H1 (cell line): ENCODE data around the gene SPRN. TPM values are rescaled to one million over a fixed set of nuclear protein-coding genes. Genes with fewer than 3 reads are reported as not detected.

Experiments
- CTCF ChIA-PET: fragments of 300-600 bp; sonication (Branson Sonifier 250); formaldehyde crosslinking; loops from one replicate; lab custom pipeline; 2021; ENCODE audit not compliant: partially characterized antibody; lab: Charles Lee
- POLR2A ChIA-PET: fragments of 300-600 bp; sonication (Branson Sonifier 250); formaldehyde crosslinking; loops from one replicate; lab custom pipeline; 2021; ENCODE audit warnings: inconsistent platforms; ENCODE audit not compliant: partially characterized antibody; lab: Charles Lee
- DNase-seq, 2 experiments: peaks; one replicate each; pipeline versions ENCODE4 v3.0.0 to v3.0.0-alpha.2; 2010 to 2022; ENCODE audit warnings: low spot score in 2 of 2, low read depth in 1 of 2, mixed read lengths in 1 of 2
- FAIRE-seq: peaks from 2 replicates; lab custom pipeline; 2011; peaks lifted over from hg19 to GRCh38; lab: Jason Lieb, UNC
- H2AFZ ChIP-seq: 2 replicates; pipeline ENCODE4 v1.8.1; 2012; ENCODE audit warnings: low read length, inconsistent platforms
- H2AK5ac ChIP-seq: 2 replicates; pipeline ENCODE4 v1.6.1; 2013; ENCODE audit warnings: low read depth, low read length
- H2BK120ac ChIP-seq: replicated peaks from 2 replicates; pipeline ENCODE3; 2013; ENCODE audit warnings: low read depth, low read length, inconsistent platforms
- H2BK12ac ChIP-seq: 2 replicates; pipeline ENCODE4 v1.6.1; 2013; ENCODE audit warnings: low read depth, low read length
- H2BK15ac ChIP-seq: 2 replicates; pipeline ENCODE4 v1.6.1; 2013; ENCODE audit warnings: low read length
- H2BK20ac ChIP-seq: 2 replicates; pipeline ENCODE4 v1.6.1; 2013; ENCODE audit warnings: low read length
- H2BK5ac ChIP-seq: 2 replicates; pipeline ENCODE4 v1.6.1; 2013; ENCODE audit warnings: low read depth, low read length
- H3K14ac ChIP-seq: 2 replicates; pipeline ENCODE4 v1.6.1; 2013; ENCODE audit warnings: inconsistent platforms; ENCODE audit not compliant: insufficient read length
- H3K18ac ChIP-seq: 2 replicates; pipeline ENCODE4 v1.6.1; 2013; ENCODE audit warnings: low read length; ENCODE audit errors: extremely low read depth
- H3K23ac ChIP-seq: 2 replicates; pipeline ENCODE4 v1.6.1; 2013; ENCODE audit warnings: inconsistent platforms; ENCODE audit not compliant: insufficient read length
- H3K23me2 ChIP-seq: 2 replicates; pipeline ENCODE4 v1.6.1; 2013; ENCODE audit warnings: low read depth, low read length
- H3K27ac ChIP-seq: 2 replicates; pipeline ENCODE4 v1.6.1; 2011; ENCODE audit warnings: low read depth, low read length, inconsistent platforms
- H3K27me3 ChIP-seq, 4 experiments: replicated peaks in 1 of 4; 1 replicate in 1 of 4; 2 replicates in 3 of 4; pipeline versions ENCODE4 v1.6.1 to v1.8.1; 2011 to 2013; ENCODE audit warnings: low read length in 3 of 4, mild to moderate bottlenecking in 3 of 4, inconsistent platforms in 2 of 4, mixed read lengths in 2 of 4, moderate library complexity in 1 of 4; ENCODE audit not compliant: control insufficient read depth in 3 of 4, insufficient read depth in 3 of 4; ENCODE audit errors: extremely low read depth in 1 of 4
- H3K36me3 ChIP-seq, 4 experiments: 2 replicates each; pipeline versions ENCODE4 v1.6.1 to v1.8.1; 2011 to 2013; ENCODE audit warnings: mild to moderate bottlenecking in 4 of 4, low read length in 3 of 4, moderate library complexity in 2 of 4, control low read depth in 1 of 4, inconsistent platforms in 1 of 4; ENCODE audit not compliant: insufficient read depth in 4 of 4, control insufficient read depth in 2 of 4
- H3K4ac ChIP-seq: replicated peaks from 2 replicates; pipeline ENCODE3; 2013; ENCODE audit warnings: low read length, low read depth, mixed read lengths, inconsistent platforms; ENCODE audit not compliant: insufficient read length
- H3K4me1 ChIP-seq, 4 experiments: replicated peaks in 1 of 4; 1 replicate in 1 of 4; 2 replicates in 3 of 4; pipeline versions ENCODE4 v1.6.1 to v1.8.1; 2011 to 2013; ENCODE audit warnings: low read length in 3 of 4, inconsistent platforms in 2 of 4, mixed read lengths in 1 of 4; ENCODE audit not compliant: insufficient read depth in 4 of 4, control insufficient read depth in 3 of 4
- H3K4me2 ChIP-seq, 2 experiments: 2 replicates each; pipeline versions ENCODE4 v1.6.1 to v1.8.1; 2011 to 2013; ENCODE audit warnings: low read depth in 2 of 2, low read length in 2 of 2, control low read depth in 1 of 2, inconsistent platforms in 1 of 2, mild to moderate bottlenecking in 1 of 2; ENCODE audit not compliant: insufficient read depth in 1 of 2
- H3K4me3 ChIP-seq, 4 experiments: fragments of 200-600, 300-600 bp in 1 of 4; sonication (generic), shearing (Covaris generic), sonication (Bioruptor Twin) in 1 of 4; 2 replicates each; pipeline versions ENCODE4 v1.5.1 to v1.8.1; 2011 to 2016; ENCODE audit warnings: low read length in 4 of 4, low read depth in 3 of 4, control low read depth in 2 of 4, inconsistent platforms in 2 of 4, mild to moderate bottlenecking in 2 of 4, mixed read lengths in 1 of 4, moderate library complexity in 1 of 4; ENCODE audit not compliant: insufficient read depth in 2 of 4; ENCODE audit errors: extremely low read depth in 1 of 4
- H3K56ac ChIP-seq: replicated peaks from 2 replicates; pipeline ENCODE3; 2013; ENCODE audit warnings: low read depth, mild to moderate bottlenecking, mixed read lengths, low read length, inconsistent platforms; ENCODE audit not compliant: insufficient read length
- H3K79me1 ChIP-seq: 2 replicates; pipeline ENCODE4 v1.6.1; 2013; ENCODE audit warnings: low read depth, low read length, control low read depth
- H3K79me2 ChIP-seq, 2 experiments: 2 replicates each; pipeline versions ENCODE4 v1.6.1 to v1.8.1; 2012 to 2013; ENCODE audit warnings: low read length in 2 of 2, mild to moderate bottlenecking in 2 of 2, inconsistent platforms in 1 of 2; ENCODE audit not compliant: insufficient read depth in 2 of 2, control insufficient read depth in 1 of 2
- H3K9ac ChIP-seq, 4 experiments: replicated peaks in 1 of 4; 1 replicate in 1 of 4; 2 replicates in 3 of 4; pipeline versions ENCODE4 v1.6.1 to v1.8.1; 2011 to 2013; ENCODE audit warnings: low read depth in 3 of 4, low read length in 3 of 4, control low read depth in 2 of 4, mild to moderate bottlenecking in 2 of 4, moderate library complexity in 2 of 4, inconsistent platforms in 1 of 4; ENCODE audit errors: extremely low read depth in 1 of 4
- H3K9me3 ChIP-seq, 2 experiments: 2 replicates each; pipeline versions ENCODE4 v1.6.1 to v1.8.1; 2012 to 2013; ENCODE audit warnings: mild to moderate bottlenecking in 2 of 2, moderate library complexity in 2 of 2, control low read depth in 1 of 2, inconsistent platforms in 1 of 2, low read depth in 1 of 2, low read length in 1 of 2, mixed read lengths in 1 of 2; ENCODE audit not compliant: insufficient read depth in 2 of 2
- H4K20me1 ChIP-seq, 2 experiments: replicated peaks in 1 of 2; 2 replicates each; pipeline versions ENCODE3 to v1.8.1; 2011 to 2013; ENCODE audit warnings: inconsistent platforms in 2 of 2, low read length in 2 of 2, mild to moderate bottlenecking in 1 of 2; ENCODE audit not compliant: insufficient read depth in 2 of 2, control insufficient read depth in 1 of 2
- H4K5ac ChIP-seq: 2 replicates; pipeline ENCODE4 v1.6.1; 2013; ENCODE audit warnings: low read length, low read depth, mixed read lengths, inconsistent platforms; ENCODE audit not compliant: insufficient read length
- H4K8ac ChIP-seq: 2 replicates; pipeline ENCODE4 v1.8.0; 2013; ENCODE audit warnings: mild to moderate bottlenecking, moderate library complexity, low read length, inconsistent platforms; ENCODE audit not compliant: insufficient read depth; ENCODE audit errors: extremely low read depth
- H4K91ac ChIP-seq: replicated peaks from 2 replicates; pipeline ENCODE3; 2013; ENCODE audit warnings: low read length, mixed read lengths, inconsistent platforms; ENCODE audit not compliant: insufficient read length
- CREB1 ChIP-seq: IDR thresholded peaks from 2 replicates; pipeline ENCODE4 v1.6.1; 2012; ENCODE audit warnings: inconsistent platforms
- HDAC2 ChIP-seq, 2 experiments: fragments of 300-600 bp in 1 of 2; sonication (generic) in 1 of 2; IDR thresholded peaks; 2 replicates each; pipeline ENCODE4 v1.6.1; 2011 to 2012; ENCODE audit warnings: low read depth in 2 of 2, low read length in 2 of 2, mild to moderate bottlenecking in 2 of 2, moderate library complexity in 2 of 2, borderline replicate concordance in 1 of 2, inconsistent platforms in 1 of 2
- JUND ChIP-seq: IDR thresholded peaks from 2 replicates; pipeline ENCODE4 v1.6.1; 2011; ENCODE audit warnings: mild to moderate bottlenecking, improper control_type of control experiment, low read length
- KDM4A ChIP-seq: IDR thresholded peaks from one replicate; pipeline ENCODE4 v1.7.1; 2012; ENCODE audit warnings: low read depth, mild to moderate bottlenecking, moderate library complexity, low read length, inconsistent platforms; ENCODE audit not compliant: severe bottlenecking
- POLR2A ChIP-seq, 2 experiments: IDR thresholded peaks; 1 replicate in 1 of 2; 2 replicates in 1 of 2; pipeline ENCODE4 v1.6.1; 2011; ENCODE audit warnings: low read depth in 2 of 2, low read length in 2 of 2, mild to moderate bottlenecking in 2 of 2; ENCODE audit errors: control extremely low read depth in 1 of 2
- RAD21 ChIP-seq, 2 experiments: IDR thresholded peaks in 1 of 2; conservative IDR thresholded peaks in 1 of 2; 2 replicates each; pipeline ENCODE4 v1.6.1; 2011; ENCODE audit warnings: low read depth in 2 of 2, low read length in 2 of 2, improper control_type of control experiment in 1 of 2, inconsistent platforms in 1 of 2, mild to moderate bottlenecking in 1 of 2, moderate library complexity in 1 of 2
- RFX5 ChIP-seq: IDR thresholded peaks from 2 replicates; pipeline ENCODE4 v1.6.1; 2011; ENCODE audit warnings: low read depth, low read length, improper control_type of control experiment, borderline replicate concordance
- RNF2 ChIP-seq: fragments of 200-900, 300-1000 bp; sonication (generic); IDR thresholded peaks from 2 replicates; pipeline ENCODE4 v1.7.1; 2016; ENCODE audit warnings: borderline replicate concordance, low read depth, mild to moderate bottlenecking, antibody characterized with exemption, low read length; ENCODE audit not compliant: poor library complexity, severe bottlenecking; ENCODE audit errors: missing control alignments
- WGBS, 2 experiments: shearing (Covaris generic) in 1 of 2; methylation state at CpG; one replicate each; pipeline versions ENCODE4 v1.1.6 to v1.1.7; 2013 to 2015; ENCODE audit warnings: low lambda C conversion rate in 2 of 2, mixed read lengths in 2 of 2, inconsistent platforms in 1 of 2, low coverage in 1 of 2, missing lambda C conversion rate in 1 of 2; ENCODE audit not compliant: insufficient replicate concordance in 2 of 2, insufficient coverage in 1 of 2, insufficient read length in 1 of 2; ENCODE audit errors: extremely low coverage in 1 of 2, missing lambda C conversion rate in 1 of 2; 5-methylcytosine and 5-hydroxymethylcytosine counted together
- polyA plus RNA-seq, 7 experiments: library from polyadenylated mRNA; depleted of rRNA in 3 of 7; stranded (reverse) in 5 of 7; unstranded in 2 of 7; fragments of >200 nt in 5 of 7; fragments of 200-250 nt in 2 of 7; gene quantifications; 1 replicate in 5 of 7; 2 replicates in 1 of 7; 4 replicates in 1 of 7; pipeline versions ENCODE4 v1.2.1 to v1.2.3, GENCODE V29; 2011 to 2013; ENCODE audit warnings: missing spikeins in 2 of 7, mixed read lengths in 2 of 7
- total RNA-seq: library from RNA; stranded (reverse); fragmentation: NEBNext Ultra II Directional; extraction: Animal tissue kit (Norgen Biotek cat#: 25700); gene quantifications from 2 replicates; pipeline ENCODE4 v1.2.1, GENCODE V29; 2021
- TF ChIP-seq, protein P1 (sequence below): IDR thresholded peaks from 2 replicates; pipeline ENCODE4 v1.6.1; 2011; ENCODE audit warnings: low read length, improper control_type of control experiment

The SPRN gene
- total and polyA plus RNA-seq, 2 of the 8 experiments (the other 6 are each of a cell fraction or from before 2014, with no cell fraction given) = 0.23 to 0.24 TPM

DNA sequence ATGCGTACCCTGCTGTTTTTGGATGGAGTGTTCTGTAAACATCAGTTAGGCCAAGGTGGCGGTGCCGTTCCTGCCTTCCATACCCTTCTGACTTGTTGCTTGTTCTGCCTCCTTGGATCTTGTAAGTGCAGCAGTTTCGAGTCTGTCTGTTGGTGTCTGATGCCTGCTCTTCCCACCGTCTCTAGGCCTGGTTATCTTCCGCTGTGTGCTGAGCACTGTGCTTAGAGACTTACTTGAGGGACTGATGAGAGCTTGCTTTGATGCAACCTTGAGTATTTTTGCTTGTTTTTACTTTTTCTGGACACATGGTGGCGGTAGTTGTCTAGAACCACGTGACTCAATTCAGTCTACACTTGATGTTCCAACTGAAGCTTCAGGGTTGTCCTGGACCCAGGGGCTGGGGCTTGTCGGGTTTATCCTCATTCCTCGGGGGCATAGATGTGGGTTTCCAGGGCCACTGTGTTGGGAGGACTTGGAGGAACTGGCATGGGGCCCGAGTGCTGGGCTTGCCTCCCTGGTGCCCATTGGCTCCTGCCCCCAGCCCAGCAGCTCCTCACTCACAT is 14.4 kb upstream of the SPRN start:
- no peak overlapping the region for H3K56ac ChIP-seq
- no peak overlapping the region for H2BK12ac ChIP-seq
- no peaks in the 10 kb centered on the region for H3K4me1 ChIP-seq
- H3K23me2 ChIP-seq = no peaks in the 10 kb centered on the region
- H3K79me2 ChIP-seq = no peaks in the 10 kb centered on the region
- 76% methylated on average over 11 of the region's 11 CpGs; no CpG with 5 or more reads in 1 of the 2 experiments for WGBS, 2 experiments
- H4K20me1 ChIP-seq = no peaks in the 10 kb centered on the region
- no peak overlapping the region for H2AFZ ChIP-seq
- ChIA-PET CTCF (no interaction called here), POLR2A (no interaction called here)
- H3K14ac ChIP-seq = no peak overlapping the region
- DNase-seq (no peak), FAIRE-seq (no peak)
- no peak overlapping the region for H3K4me3 ChIP-seq
- peaks cover 47 to 66% of the 10 kb centered on the region in 2 experiments for H3K9me3 ChIP-seq
- no peak overlapping the region for H3K27ac ChIP-seq
- H2AK5ac ChIP-seq = no peak overlapping the region
- H3K27me3 ChIP-seq = 0 out of 7 replicates have a peak, but pooled peaks cover 0 to 2% (median 0%) of the 10 kb centered on the region in 4 experiments
- H2BK15ac ChIP-seq = no peak overlapping the region
- H3K4ac ChIP-seq = no peak overlapping the region
- H3K18ac ChIP-seq = no peak overlapping the region
- H2BK5ac ChIP-seq = no peak overlapping the region
- no peak overlapping the region for H4K8ac ChIP-seq
- H2BK120ac ChIP-seq = no peak overlapping the region
- H3K4me2 ChIP-seq = no peak overlapping the region
- H2BK20ac ChIP-seq = no peak overlapping the region
- no peak overlapping the region for H4K5ac ChIP-seq
- H3K23ac ChIP-seq = no peak overlapping the region
- H3K9ac ChIP-seq = no peak overlapping the region
- H4K91ac ChIP-seq = no peak overlapping the region
- no peaks in the 10 kb centered on the region for H3K79me1 ChIP-seq
- no peaks in the 10 kb centered on the region for H3K36me3 ChIP-seq
- no peak for TF ChIP-seq KDM4A
- TF ChIP-seq RAD21 (IDR thresholded peaks at IDR 0.05 in 1 of 2, conservative IDR thresholded peaks at IDR 0.05 in 1 of 2; ENCODE audit: low read depth in 2 of 2, low read length in 2 of 2) = peak in 1 of 2 experiments; percentile 23; a peak in 1 of 4 replicates
- no peak for TF ChIP-seq RNF2
- TF ChIP-seq JUND = no peak
- TF ChIP-seq RFX5 = no peak
- TF ChIP-seq, protein P1, sequence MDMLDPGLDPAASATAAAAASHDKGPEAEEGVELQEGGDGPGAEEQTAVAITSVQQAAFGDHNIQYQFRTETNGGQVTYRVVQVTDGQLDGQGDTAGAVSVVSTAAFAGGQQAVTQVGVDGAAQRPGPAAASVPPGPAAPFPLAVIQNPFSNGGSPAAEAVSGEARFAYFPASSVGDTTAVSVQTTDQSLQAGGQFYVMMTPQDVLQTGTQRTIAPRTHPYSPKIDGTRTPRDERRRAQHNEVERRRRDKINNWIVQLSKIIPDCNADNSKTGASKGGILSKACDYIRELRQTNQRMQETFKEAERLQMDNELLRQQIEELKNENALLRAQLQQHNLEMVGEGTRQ = 0 out of 2 replicates have a peak, but pooled peaks have one; percentile 23
- no peak for TF ChIP-seq CREB1
- TF ChIP-seq POLR2A (IDR thresholded peaks at IDR 0.05; ENCODE audit: control extremely low read depth in 1 of 2, low read depth in 2 of 2, low read length in 2 of 2) = no peak
- no peak for TF ChIP-seq HDAC2 (IDR thresholded peaks at IDR 0.05; ENCODE audit: borderline replicate concordance in 1 of 2, low read depth in 2 of 2, low read length in 2 of 2)
